ENCODE data around the gene ACOX3. TPM values are rescaled to one million over a fixed set of nuclear protein-coding genes. Genes with fewer than 3 reads are reported as not detected.

ACOX3 gene
- polyA plus RNA-seq, 1 of the 3 experiments (the other 2 are of a cell fraction), result 8.4 TPM

DNA sequence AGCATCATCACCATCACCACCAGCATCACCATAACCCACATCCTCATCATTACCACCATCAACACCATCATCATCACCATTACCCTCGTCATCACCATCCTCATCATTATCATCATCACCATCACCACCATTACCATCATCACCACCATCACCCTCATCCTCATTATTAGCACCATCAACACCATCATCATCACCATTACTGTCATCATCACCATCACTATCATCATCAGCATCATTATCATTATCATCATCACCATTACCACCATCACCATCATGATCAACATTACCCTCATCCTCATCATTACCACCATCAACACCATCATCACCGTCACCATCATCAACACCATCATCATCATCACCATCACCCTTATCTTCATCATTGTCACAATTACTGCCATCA is 119.3 kb downstream of the ACOX3 start:
- Histone ChIP-seq H3F3A (replicated peaks; ENCODE audit: insufficient read depth) (no peaks in the 10 kb centered on the region), H3K79me2 (ENCODE audit: insufficient read depth) (no peaks in the 10 kb centered on the region), H3K9me2 (no peaks in the 10 kb centered on the region), H2AFZ (ENCODE audit: low read depth) (no peak overlapping the region), H3K9ac (no peak overlapping the region), H3K27me3 (ENCODE audit: insufficient read depth) (no peaks in the 10 kb centered on the region), H3K9me3 (no peaks in the 10 kb centered on the region), H3K4me1 (ENCODE audit: control insufficient read depth in 1 of 2, insufficient read depth in 2 of 2, low read depth in 1 of 2, low read length in 1 of 2) (peaks cover 0 to 10% of the 10 kb centered on the region in 2 experiments; a peak in 1 of 4 replicates), H3K4me2 (no peak overlapping the region), H3K4me3 (ENCODE audit: low read depth in 2 of 2, low read length in 1 of 2) (no peak overlapping the region), H4K20me1 (ENCODE audit: insufficient read depth) (no peaks in the 10 kb centered on the region), H3K36me3 (replicated peaks in 1 of 2; ENCODE audit: control insufficient read depth in 1 of 2, insufficient read depth in 2 of 2, low read length in 1 of 2) (no peaks in the 10 kb centered on the region), H3K27ac (ENCODE audit: low read depth in 2 of 2, low read length in 1 of 2) (no peak overlapping the region)
- ChIA-PET CTCF (no interaction called here), POLR2A (no interaction called here)
- no peak for DNase-seq
- TF ChIP-seq FOSL2 (IDR thresholded peaks at IDR 0.05; ENCODE audit: borderline replicate concordance, low read depth) (no peak), GABPA (IDR thresholded peaks at IDR 0.05; ENCODE audit: low read depth) (no peak), NRF1 (IDR thresholded peaks at IDR 0.05; ENCODE audit: low read depth, low read length) (no peak), TEAD4 (IDR thresholded peaks at IDR 0.05; ENCODE audit: borderline replicate concordance, insufficient read depth) (no peak), TAF1 (IDR thresholded peaks at IDR 0.05; ENCODE audit: borderline replicate concordance, low read depth, low read length) (no peak)
- WGBS (ENCODE audit: low lambda C conversion rate), result 69% methylated on average over 2 of the region's 2 CpGs

GRCh38 chr4:8320386-8320750 is 120.2 kb downstream of the ACOX3 start:
- no peak overlapping the region for H3K27ac ChIP-seq (ENCODE audit: low read depth in 2 of 2, low read length in 1 of 2)
- WGBS (ENCODE audit: low lambda C conversion rate), result 50% methylated on average over 2 of the region's 2 CpGs
- no peaks in the 10 kb centered on the region for H3K79me2 ChIP-seq (ENCODE audit: insufficient read depth)
- no peak for DNase-seq
- H3K27me3 ChIP-seq (ENCODE audit: insufficient read depth), result no peaks in the 10 kb centered on the region
- no peaks in the 10 kb centered on the region for H3K9me3 ChIP-seq
- H3K4me1 ChIP-seq (ENCODE audit: control insufficient read depth in 1 of 2, insufficient read depth in 2 of 2, low read depth in 1 of 2, low read length in 1 of 2), result peaks cover 5 to 18% of the 10 kb centered on the region in 2 experiments; a peak in 2 of 4 replicates
- H2AFZ ChIP-seq (ENCODE audit: low read depth), result no peak overlapping the region
- no peaks in the 10 kb centered on the region for H3K9me2 ChIP-seq
- no peak overlapping the region for H3K4me3 ChIP-seq (ENCODE audit: low read depth in 2 of 2, low read length in 1 of 2)
- no peak overlapping the region for H3K4me2 ChIP-seq
- H3F3A ChIP-seq (replicated peaks; ENCODE audit: insufficient read depth), result no peaks in the 10 kb centered on the region
- TF ChIP-seq, protein P1, sequence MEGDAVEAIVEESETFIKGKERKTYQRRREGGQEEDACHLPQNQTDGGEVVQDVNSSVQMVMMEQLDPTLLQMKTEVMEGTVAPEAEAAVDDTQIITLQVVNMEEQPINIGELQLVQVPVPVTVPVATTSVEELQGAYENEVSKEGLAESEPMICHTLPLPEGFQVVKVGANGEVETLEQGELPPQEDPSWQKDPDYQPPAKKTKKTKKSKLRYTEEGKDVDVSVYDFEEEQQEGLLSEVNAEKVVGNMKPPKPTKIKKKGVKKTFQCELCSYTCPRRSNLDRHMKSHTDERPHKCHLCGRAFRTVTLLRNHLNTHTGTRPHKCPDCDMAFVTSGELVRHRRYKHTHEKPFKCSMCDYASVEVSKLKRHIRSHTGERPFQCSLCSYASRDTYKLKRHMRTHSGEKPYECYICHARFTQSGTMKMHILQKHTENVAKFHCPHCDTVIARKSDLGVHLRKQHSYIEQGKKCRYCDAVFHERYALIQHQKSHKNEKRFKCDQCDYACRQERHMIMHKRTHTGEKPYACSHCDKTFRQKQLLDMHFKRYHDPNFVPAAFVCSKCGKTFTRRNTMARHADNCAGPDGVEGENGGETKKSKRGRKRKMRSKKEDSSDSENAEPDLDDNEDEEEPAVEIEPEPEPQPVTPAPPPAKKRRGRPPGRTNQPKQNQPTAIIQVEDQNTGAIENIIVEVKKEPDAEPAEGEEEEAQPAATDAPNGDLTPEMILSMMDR (IDR thresholded peaks at IDR 0.05), result peak; percentile 14
- TF ChIP-seq TEAD4 (IDR thresholded peaks at IDR 0.05; ENCODE audit: borderline replicate concordance, insufficient read depth), result no peak
- TF ChIP-seq SMC3 (IDR thresholded peaks at IDR 0.05; ENCODE audit: low read depth, low read length), result 0 out of 2 replicates have a peak, but pooled peaks have one; percentile 14
- TF ChIP-seq RAD21 (IDR thresholded peaks at IDR 0.05; ENCODE audit: low read length), result peak; percentile 19; the same call in 1 of the 2 replicates
- no peaks in the 10 kb centered on the region for H4K20me1 ChIP-seq (ENCODE audit: insufficient read depth)
- CTCF ChIA-PET, result interaction anchor here (0.6 to 1.3 kb wide), 3 partner anchors 11 to 79 kb away, joined by 3 to 5 read pairs (median 3); no protein-coding TSS in a partner anchor
- H3K36me3 ChIP-seq (replicated peaks in 1 of 2; ENCODE audit: control insufficient read depth in 1 of 2, insufficient read depth in 2 of 2, low read length in 1 of 2), result no peaks in the 10 kb centered on the region
- POLR2A ChIA-PET, result no interaction called here
- no peak overlapping the region for H3K9ac ChIP-seq

DNA sequence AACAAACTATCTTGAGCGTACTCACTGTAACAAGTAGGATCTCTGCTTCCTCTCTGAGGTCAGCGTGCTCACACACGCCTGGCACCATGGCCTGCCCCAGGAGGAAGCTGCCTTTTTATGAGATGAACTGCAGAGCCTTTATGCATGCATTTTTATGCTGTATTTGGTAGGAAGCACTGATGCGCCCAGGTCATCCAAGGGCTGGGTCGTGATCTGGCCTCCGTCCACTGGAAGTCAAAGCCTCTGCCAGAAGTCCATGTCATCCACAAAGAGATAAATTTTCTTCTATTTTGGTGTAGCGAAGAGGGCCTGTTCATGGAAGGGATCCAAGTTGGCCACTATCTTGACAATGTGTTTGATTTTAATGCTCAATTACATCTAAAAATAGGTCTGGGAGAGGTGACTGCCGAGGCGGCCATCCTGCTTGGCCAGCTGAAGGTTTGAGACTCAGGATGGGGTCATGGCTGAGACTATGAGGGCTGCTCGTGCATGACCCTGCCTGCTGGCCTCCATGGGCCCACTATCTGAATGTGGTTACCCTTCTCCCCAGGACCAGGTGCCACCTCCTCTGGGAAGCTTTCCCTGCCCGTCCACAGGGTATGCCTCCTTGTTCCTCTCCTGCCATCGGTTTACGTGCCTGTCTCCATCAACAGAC is 120.7 kb downstream of the ACOX3 start:
- H3F3A ChIP-seq (replicated peaks; ENCODE audit: insufficient read depth), result no peaks in the 10 kb centered on the region
- H4K20me1 ChIP-seq (ENCODE audit: insufficient read depth), result no peaks in the 10 kb centered on the region
- H3K9me2 ChIP-seq, result no peaks in the 10 kb centered on the region
- no peaks in the 10 kb centered on the region for H3K79me2 ChIP-seq (ENCODE audit: insufficient read depth)
- no peak overlapping the region for H3K4me2 ChIP-seq
- ChIA-PET CTCF (interaction anchor here (0.6 to 1.3 kb wide), 3 partner anchors 12 to 79 kb away, joined by 3 to 5 read pairs (median 3); no protein-coding TSS in a partner anchor), POLR2A (no interaction called here)
- no peak overlapping the region for H2AFZ ChIP-seq (ENCODE audit: low read depth)
- H3K4me1 ChIP-seq (ENCODE audit: control insufficient read depth in 1 of 2, insufficient read depth in 2 of 2, low read depth in 1 of 2, low read length in 1 of 2), result peaks cover 6 to 21% of the 10 kb centered on the region in 2 experiments; a peak in 2 of 4 replicates
- H3K4me3 ChIP-seq (ENCODE audit: low read depth in 2 of 2, low read length in 1 of 2), result no peak overlapping the region
- no peaks in the 10 kb centered on the region for H3K27me3 ChIP-seq (ENCODE audit: insufficient read depth)
- no peak overlapping the region for H3K9ac ChIP-seq
- no peak overlapping the region for H3K27ac ChIP-seq (ENCODE audit: low read depth in 2 of 2, low read length in 1 of 2)
- DNase-seq, result no peak
- WGBS (ENCODE audit: low lambda C conversion rate), result 75% methylated on average over 13 of the region's 13 CpGs
- no peaks in the 10 kb centered on the region for H3K9me3 ChIP-seq
- no peaks in the 10 kb centered on the region for H3K36me3 ChIP-seq (replicated peaks in 1 of 2; ENCODE audit: control insufficient read depth in 1 of 2, insufficient read depth in 2 of 2, low read length in 1 of 2)
- TF ChIP-seq NFIC (IDR thresholded peaks at IDR 0.05; ENCODE audit: borderline replicate concordance), result no peak
- no peak for TF ChIP-seq GABPA (IDR thresholded peaks at IDR 0.05; ENCODE audit: low read depth)
- TF ChIP-seq CHD2 (IDR thresholded peaks at IDR 0.05; ENCODE audit: low read length, partially characterized antibody), result no peak
- no peak for TF ChIP-seq MXI1 (IDR thresholded peaks at IDR 0.05; ENCODE audit: low read depth, low read length)
- no peak for TF ChIP-seq EP300 (IDR thresholded peaks at IDR 0.05; ENCODE audit: borderline replicate concordance in 1 of 2, low read depth in 1 of 2, low read length in 1 of 2)
- TF ChIP-seq RCOR1 (IDR thresholded peaks at IDR 0.05; ENCODE audit: low read length), result no peak
- no peak for TF ChIP-seq USF2 (IDR thresholded peaks at IDR 0.05; ENCODE audit: borderline replicate concordance, low read depth, low read length)
- TF ChIP-seq MAX (IDR thresholded peaks at IDR 0.05; ENCODE audit: low read depth), result no peak
- TF ChIP-seq RXRA (IDR thresholded peaks at IDR 0.05; ENCODE audit: borderline replicate concordance, low read depth), result no peak
- TF ChIP-seq GATA2 (CRISPR knock-in tag; IDR thresholded peaks at IDR 0.05), result no peak
